GM10266 (cell line): ENCODE data around the gene FUCA2.
A peak's percentile ranks its signal among the peaks of the same experiment; 100 is the strongest.

Source experiments
- DNase-seq: peaks from one replicate; pipeline ENCODE4 v3.0.0; 2012; ENCODE audit errors: extremely low spot score
- TF ChIP-seq, protein P1 (sequence below): IDR thresholded peaks from 2 replicates; pipeline ENCODE4 v1.5.1; 2012; ENCODE audit warnings: mild to moderate bottlenecking, low read depth; ENCODE audit not compliant: control insufficient read depth, insufficient read depth; ENCODE audit errors: missing control alignments

The FUCA2 gene, protein sequence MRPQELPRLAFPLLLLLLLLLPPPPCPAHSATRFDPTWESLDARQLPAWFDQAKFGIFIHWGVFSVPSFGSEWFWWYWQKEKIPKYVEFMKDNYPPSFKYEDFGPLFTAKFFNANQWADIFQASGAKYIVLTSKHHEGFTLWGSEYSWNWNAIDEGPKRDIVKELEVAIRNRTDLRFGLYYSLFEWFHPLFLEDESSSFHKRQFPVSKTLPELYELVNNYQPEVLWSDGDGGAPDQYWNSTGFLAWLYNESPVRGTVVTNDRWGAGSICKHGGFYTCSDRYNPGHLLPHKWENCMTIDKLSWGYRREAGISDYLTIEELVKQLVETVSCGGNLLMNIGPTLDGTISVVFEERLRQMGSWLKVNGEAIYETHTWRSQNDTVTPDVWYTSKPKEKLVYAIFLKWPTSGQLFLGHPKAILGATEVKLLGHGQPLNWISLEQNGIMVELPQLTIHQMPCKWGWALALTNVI

DNA sequence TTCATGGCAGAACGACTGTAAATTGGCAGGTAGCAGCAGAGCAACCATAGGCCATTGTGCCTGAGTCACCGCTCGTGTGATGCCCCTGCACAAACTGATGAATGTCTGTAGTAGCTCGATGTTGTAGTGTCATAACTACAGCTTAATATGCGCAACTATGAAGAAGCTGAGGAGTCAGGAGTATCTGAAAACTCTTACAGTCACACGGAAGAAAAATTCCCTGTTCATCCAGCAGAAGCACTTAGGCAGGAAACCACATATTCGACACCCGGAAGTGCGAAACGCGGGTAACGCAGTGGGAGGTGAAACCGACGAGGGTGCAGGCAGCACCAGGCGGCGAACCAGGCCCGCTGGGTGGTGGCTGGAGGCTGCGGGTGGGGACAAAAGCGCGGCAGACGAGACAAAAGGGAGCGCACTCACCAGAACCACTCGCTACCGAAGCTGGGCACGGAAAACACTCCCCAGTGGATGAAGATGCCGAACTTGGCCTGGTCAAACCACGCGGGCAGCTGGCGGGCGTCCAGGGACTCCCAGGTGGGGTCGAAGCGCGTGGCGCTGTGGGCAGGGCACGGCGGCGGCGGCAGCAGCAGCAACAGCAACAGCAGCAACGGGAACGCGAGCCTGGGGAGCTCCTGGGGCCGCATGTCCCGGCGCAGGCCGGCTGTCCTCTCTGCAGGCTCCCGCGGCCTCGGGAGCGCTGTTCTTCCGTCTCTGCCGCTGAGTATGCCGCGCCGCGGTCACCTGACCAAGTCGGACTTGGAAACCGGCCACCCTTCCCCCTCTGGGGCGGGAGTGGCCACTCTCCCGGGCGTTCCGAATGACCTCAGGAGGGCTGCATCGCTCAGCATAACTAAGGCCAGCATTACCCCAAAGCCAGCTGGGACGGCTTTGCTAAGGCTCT is at the start of gene FUCA2:
Gene FUCA2, minus strand, starts transcription at position 730 of the 901 bp plus-strand sequence. Its CDS starts 86 bp downstream, at position 644.
- peak; percentile 56 for DNase-seq

DNA sequence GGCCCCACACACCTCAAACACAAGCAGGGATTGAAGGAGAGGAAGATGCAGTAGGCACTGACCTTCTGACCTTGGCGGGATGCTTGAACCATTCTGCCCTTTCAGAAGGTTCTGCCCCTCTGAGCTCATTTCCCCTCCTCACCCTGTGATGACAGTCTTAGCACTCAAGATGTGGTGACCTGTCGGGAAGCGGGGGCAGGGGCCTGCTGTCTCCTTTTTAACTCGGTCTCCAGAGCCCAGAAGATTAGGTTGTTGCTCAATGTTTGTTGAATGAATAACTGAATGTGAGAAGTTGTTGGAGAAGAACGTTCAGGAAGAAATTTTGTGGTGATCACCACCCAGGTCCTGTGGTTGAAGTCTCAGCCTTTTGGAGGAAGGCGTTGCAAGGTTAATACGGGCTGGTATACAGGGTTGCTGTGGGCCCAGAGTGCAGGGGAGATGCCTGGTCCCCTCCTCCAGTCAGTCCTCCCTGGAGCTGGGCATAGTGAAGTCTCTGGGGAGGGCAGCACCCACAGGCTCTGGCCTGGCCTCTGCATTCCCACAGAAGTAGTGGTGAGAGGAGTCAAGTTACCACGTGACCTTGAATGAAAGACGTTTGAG is 49.7 kb upstream of the FUCA2 start:
- DNase-seq = no peak
- TF ChIP-seq, protein P1, sequence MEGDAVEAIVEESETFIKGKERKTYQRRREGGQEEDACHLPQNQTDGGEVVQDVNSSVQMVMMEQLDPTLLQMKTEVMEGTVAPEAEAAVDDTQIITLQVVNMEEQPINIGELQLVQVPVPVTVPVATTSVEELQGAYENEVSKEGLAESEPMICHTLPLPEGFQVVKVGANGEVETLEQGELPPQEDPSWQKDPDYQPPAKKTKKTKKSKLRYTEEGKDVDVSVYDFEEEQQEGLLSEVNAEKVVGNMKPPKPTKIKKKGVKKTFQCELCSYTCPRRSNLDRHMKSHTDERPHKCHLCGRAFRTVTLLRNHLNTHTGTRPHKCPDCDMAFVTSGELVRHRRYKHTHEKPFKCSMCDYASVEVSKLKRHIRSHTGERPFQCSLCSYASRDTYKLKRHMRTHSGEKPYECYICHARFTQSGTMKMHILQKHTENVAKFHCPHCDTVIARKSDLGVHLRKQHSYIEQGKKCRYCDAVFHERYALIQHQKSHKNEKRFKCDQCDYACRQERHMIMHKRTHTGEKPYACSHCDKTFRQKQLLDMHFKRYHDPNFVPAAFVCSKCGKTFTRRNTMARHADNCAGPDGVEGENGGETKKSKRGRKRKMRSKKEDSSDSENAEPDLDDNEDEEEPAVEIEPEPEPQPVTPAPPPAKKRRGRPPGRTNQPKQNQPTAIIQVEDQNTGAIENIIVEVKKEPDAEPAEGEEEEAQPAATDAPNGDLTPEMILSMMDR = no peak

More for the DNA sequence above, at the start of gene FUCA2:
- TF ChIP-seq, protein P1 = no peak

DNA sequence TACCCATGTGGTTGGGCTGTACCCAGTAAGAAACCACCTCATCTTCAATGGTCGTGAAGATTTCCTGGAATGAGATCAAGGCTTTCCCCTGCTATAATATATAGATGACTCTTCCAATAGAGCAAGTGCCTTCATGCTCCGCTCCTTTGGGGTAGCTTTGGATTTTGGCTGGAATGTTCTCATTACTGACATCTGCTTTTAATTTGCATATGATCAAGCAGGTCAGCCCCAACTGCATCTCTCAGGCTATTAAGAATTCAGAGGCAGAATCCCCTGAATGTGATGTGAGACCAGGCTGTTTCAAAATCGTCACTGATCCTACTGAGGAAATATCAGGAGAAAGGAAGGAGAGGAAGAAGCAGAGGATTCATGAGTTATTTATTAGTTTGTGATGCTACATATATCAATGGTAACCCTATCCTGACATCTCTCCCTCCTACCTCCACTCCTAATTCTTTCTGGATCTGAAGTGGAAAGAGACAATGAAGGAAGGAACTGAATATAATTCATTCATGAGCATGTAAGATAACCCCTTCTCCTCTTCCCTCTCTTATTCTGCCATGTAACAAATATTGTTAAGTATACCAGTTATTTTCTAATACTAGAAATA is 47.6 kb upstream of the FUCA2 start:
- DNase-seq = no peak
- TF ChIP-seq, protein P1 = no peak

DNA sequence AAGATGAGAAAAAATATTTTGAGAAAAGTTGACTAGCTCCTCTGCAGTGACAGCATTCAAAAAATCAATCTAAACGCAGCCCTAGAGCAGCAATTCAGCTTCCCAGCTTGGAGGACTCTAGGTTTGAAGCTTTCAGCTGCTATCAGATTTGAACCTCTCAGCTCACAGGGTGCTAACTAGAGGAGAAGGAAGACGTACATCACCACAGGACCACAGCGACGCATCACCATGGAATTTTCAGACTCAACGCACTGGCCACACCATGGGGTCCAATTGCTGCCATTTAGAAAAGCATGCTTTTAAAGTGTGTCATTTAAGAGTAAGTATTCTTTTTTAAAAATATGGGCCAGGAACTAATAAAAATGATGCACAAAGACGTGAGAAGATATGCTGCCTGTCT is 45.0 kb upstream of the FUCA2 start:
- TF ChIP-seq, protein P1 = no peak
- DNase-seq = no peak

DNA sequence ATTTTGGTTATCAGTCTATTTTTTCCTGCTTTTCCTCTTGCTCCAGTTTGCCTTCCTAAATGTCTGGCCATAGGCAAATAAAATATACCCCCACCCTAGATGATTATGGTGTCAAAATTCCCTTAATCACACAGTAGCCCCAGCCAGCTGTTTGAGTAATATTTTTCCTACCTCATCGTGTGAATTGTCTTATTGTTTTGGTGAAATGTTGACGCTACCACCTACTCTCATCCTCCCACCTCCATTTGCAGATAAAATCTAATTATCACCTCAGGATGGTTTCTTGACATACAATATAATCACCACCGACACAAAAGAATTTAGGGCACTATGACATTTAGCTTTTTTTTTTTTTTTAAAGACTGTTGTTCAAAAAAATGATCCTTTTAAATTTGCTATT is 44.1 kb upstream of the FUCA2 start:
- DNase-seq = no peak
- TF ChIP-seq, protein P1 = no peak

DNA sequence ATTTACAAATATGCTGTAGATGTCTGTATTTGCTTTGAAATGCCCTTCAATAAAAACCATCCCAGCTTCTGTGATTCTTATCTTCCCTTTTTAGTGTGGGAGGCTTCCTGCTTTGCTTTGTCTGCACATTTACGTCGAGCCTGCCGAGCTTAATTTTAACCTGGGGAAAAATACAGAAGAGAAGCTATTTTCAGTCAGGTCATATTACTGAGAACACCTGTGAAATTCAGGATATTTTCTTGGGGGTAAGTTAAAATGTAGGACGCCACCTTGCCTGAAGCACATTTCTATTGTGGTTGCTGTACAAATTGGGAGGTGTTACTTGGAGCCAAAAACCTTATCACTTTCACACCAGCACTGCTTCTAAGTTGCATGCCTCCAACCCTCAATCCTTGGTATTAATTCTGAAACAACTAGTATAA is 43.6 kb upstream of the FUCA2 start:
- TF ChIP-seq, protein P1 = no peak

More for the DNA sequence above, 43.6 kb upstream of the FUCA2 start:
- no peak for DNase-seq
